ENCODE results near the gene NECTIN2.
"Not testable (repeated sequence)": the region's sequence is repeated elsewhere in the genome, so short reads cannot be mapped to it uniquely, and the experiment has no call there.

The NECTIN2 gene

DNA sequence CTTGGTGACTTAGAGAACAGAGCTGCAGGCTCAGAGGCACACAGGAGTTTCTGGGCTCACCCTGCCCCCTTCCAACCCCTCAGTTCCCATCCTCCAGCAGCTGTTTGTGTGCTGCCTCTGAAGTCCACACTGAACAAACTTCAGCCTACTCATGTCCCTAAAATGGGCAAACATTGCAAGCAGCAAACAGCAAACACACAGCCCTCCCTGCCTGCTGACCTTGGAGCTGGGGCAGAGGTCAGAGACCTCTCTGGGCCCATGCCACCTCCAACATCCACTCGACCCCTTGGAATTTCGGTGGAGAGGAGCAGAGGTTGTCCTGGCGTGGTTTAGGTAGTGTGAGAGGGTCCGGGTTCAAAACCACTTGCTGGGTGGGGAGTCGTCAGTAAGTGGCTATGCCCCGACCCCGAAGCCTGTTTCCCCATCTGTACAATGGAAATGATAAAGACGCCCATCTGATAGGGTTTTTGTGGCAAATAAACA is 78.2 kb downstream of the NECTIN2 start:
- Histone ChIP-seq H3K27ac (no peak overlapping the region), H3K9ac (no peak overlapping the region), H3K4me1 (ENCODE audit: low read depth, poor library complexity, severe bottlenecking) (no peaks in the 10 kb centered on the region)

DNA sequence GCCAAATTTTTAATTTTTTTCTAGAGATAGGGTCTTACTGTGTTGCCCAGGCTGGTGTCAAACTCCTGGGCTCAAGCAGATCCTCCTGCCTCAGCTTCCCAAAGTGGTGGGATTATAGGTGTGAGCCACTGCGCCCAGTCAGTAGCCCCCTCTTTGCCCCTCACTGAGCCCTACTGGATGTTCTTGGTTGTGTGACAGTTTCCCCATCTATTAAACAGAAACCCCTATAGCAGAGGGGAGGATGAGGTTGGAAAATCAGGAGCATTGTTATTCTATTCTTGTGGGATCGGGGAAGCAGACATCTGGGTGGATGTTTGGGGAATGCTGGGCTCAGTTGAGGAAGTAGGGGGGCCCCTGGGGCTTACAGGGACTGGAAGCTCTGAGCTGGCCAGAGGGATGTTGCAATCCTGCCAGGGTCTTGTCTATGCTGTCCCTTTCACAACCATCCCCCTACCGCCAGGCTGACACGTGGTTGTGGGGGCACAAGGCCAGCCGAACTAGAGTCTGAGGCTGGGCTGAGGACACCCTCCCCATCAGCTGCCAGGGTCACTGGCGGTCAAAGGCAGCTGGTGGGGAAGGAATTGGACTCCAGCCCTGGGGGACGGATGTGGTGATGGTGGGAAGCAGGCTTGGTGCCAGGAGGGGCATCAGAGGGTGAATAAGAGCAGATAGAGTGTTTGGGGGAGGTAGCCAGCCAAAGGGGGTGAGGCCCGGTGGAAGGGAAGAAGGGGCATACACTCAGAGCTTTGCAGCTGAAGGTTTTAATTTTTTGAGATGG is 79.2 kb downstream of the NECTIN2 start:
- Histone ChIP-seq H3K9ac (no peak overlapping the region), H3K27ac (no peak overlapping the region), H3K79me2 (ENCODE audit: insufficient read depth, low read depth) (no peaks in the 10 kb centered on the region), H3K4me1 (ENCODE audit: low read depth, poor library complexity, severe bottlenecking) (no peaks in the 10 kb centered on the region), H3K4me3 (IDR thresholded peaks at IDR 0.05; ENCODE audit: insufficient read depth, low read depth, low read length) (no peak overlapping the region), H3K36me3 (ENCODE audit: insufficient read depth) (no peaks in the 10 kb centered on the region), H4K20me1 (ENCODE audit: insufficient read depth) (no peaks in the 10 kb centered on the region), H2AFZ (ENCODE audit: low read depth) (no peak overlapping the region), H3K27me3 (ENCODE audit: insufficient read depth, low read depth) (peaks cover 6% of the 10 kb centered on the region; the same call in 1 of the 2 replicates), H3K4me2 (no peak overlapping the region)
- TF ChIP-seq, protein P1, sequence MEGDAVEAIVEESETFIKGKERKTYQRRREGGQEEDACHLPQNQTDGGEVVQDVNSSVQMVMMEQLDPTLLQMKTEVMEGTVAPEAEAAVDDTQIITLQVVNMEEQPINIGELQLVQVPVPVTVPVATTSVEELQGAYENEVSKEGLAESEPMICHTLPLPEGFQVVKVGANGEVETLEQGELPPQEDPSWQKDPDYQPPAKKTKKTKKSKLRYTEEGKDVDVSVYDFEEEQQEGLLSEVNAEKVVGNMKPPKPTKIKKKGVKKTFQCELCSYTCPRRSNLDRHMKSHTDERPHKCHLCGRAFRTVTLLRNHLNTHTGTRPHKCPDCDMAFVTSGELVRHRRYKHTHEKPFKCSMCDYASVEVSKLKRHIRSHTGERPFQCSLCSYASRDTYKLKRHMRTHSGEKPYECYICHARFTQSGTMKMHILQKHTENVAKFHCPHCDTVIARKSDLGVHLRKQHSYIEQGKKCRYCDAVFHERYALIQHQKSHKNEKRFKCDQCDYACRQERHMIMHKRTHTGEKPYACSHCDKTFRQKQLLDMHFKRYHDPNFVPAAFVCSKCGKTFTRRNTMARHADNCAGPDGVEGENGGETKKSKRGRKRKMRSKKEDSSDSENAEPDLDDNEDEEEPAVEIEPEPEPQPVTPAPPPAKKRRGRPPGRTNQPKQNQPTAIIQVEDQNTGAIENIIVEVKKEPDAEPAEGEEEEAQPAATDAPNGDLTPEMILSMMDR (conservative IDR thresholded peaks at IDR 0.05; ENCODE audit: low read depth, low read length): no peak

More for the DNA sequence above, 78.2 kb downstream of the NECTIN2 start:
- Histone ChIP-seq H3K79me2 (ENCODE audit: insufficient read depth, low read depth) (no peaks in the 10 kb centered on the region), H4K20me1 (ENCODE audit: insufficient read depth) (no peaks in the 10 kb centered on the region), H2AFZ (ENCODE audit: low read depth) (no peak overlapping the region), H3K36me3 (ENCODE audit: insufficient read depth) (no peaks in the 10 kb centered on the region), H3K4me2 (no peak overlapping the region), H3K4me3 (IDR thresholded peaks at IDR 0.05; ENCODE audit: insufficient read depth, low read depth, low read length) (no peak overlapping the region), H3K27me3 (ENCODE audit: insufficient read depth, low read depth) (peaks cover 6% of the 10 kb centered on the region; the same call in 1 of the 2 replicates)
- TF ChIP-seq, protein P1 (conservative IDR thresholded peaks at IDR 0.05; ENCODE audit: low read depth, low read length): no peak

DNA sequence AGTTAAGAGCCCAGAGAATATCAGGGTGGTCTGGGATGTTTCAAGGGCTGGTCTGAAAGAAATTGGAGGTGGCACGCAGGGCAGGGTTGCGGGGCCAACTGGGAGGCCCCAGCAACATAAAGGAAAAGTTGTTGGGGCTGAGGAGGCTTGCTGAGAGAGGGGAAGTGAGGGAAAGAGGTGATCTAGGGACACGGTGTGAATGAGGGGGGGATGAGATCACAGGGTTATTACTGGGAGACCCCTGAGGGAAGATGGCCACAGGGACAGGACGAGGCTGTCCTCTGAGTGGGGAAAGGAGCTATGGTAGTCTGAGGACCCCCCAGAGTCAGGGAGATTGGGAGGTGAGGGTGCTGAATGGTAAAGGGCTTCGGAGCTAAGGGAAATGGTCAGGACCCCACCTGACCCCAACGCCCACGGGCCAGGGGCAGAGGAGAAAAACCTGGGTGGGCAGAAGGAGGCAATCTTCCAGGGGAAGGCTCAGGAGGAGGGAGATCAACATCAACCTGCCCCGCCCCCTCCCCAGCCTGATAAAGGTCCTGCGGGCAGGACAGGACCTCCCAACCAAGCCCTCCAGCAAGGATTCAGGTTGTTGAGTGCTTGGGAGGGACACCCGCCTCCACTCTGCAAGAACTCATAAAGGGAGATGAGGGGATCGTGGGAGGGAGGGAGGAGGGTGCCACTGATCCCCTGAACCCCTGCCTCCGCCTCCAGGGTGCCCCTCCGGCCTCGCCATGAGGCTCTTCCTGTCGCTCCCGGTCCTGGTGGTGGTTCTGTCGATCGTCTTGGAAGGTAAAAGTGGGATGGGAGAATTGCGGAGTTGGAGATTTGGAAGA is 80.4 kb downstream of the NECTIN2 start:
- not testable (repeated sequence) for H3K79me2 ChIP-seq (ENCODE audit: insufficient read depth, low read depth); H3K36me3 ChIP-seq (ENCODE audit: insufficient read depth); H3K4me3 ChIP-seq (IDR thresholded peaks at IDR 0.05; ENCODE audit: insufficient read depth, low read depth, low read length); H3K27ac ChIP-seq; H3K27me3 ChIP-seq (ENCODE audit: insufficient read depth, low read depth); H4K20me1 ChIP-seq (ENCODE audit: insufficient read depth); H3K9ac ChIP-seq; H3K4me1 ChIP-seq (ENCODE audit: low read depth, poor library complexity, severe bottlenecking)
- Histone ChIP-seq H2AFZ (ENCODE audit: low read depth) (peak overlapping the region; percentile 45), H3K4me2 (peak overlapping the region; percentile 20; the same call in 1 of the 2 replicates)

DNA sequence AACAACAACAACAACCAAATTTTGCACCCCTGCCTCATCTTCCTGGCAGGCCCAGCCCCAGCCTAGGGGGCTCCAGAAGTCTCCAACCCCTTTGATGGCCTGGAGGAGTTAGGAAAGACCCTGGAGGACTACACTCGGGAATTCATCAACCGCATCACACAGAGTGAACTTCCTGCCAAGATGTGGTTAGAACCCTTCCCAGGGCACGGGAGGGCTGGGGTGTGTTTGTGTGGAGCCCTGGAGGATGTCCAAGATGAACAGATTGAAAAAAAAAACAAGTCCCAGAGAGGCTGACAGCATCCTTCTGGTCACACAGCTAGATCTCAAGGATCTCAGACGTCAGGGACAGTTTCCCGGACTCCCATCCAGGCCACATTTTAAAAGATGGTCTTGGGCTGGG is 81.6 kb downstream of the NECTIN2 start:
- Histone ChIP-seq H3K27me3 (ENCODE audit: insufficient read depth, low read depth) (peaks cover 6% of the 10 kb centered on the region; the same call in 1 of the 2 replicates), H4K20me1 (ENCODE audit: insufficient read depth) (no peaks in the 10 kb centered on the region), H3K4me1 (ENCODE audit: low read depth, poor library complexity, severe bottlenecking) (no peaks in the 10 kb centered on the region), H3K9ac (no peak overlapping the region), H3K79me2 (ENCODE audit: insufficient read depth, low read depth) (no peaks in the 10 kb centered on the region), H3K36me3 (ENCODE audit: insufficient read depth) (no peaks in the 10 kb centered on the region), H2AFZ (ENCODE audit: low read depth) (peak overlapping the region; percentile 45; the same call in 1 of the 2 replicates), H3K4me3 (IDR thresholded peaks at IDR 0.05; ENCODE audit: insufficient read depth, low read depth, low read length) (no peak overlapping the region), H3K27ac (no peak overlapping the region), H3K4me2 (no peak overlapping the region)
- TF ChIP-seq, protein P1 (conservative IDR thresholded peaks at IDR 0.05; ENCODE audit: low read depth, low read length): no peak

Data from KMS-11 (cell line).